K562 (cell line): ENCODE measurements around the gene LDB1. TPM values are rescaled to one million over a fixed set of nuclear protein-coding genes. Genes with fewer than 3 reads are reported as not detected.

Experiments used
- ARHGAP35 ChIP-seq: fragments of 450-650 bp; IDR thresholded peaks from 2 replicates; pipeline ENCODE4 v1.6.1; 2018; ENCODE audit not compliant: partially characterized antibody
- BRF1 ChIP-seq: IDR thresholded peaks from 3 replicates; pipeline ENCODE4 v1.6.1; 2011; ENCODE audit warnings: borderline replicate concordance, mild to moderate bottlenecking; ENCODE audit not compliant: insufficient read length; ENCODE audit errors: extremely low read depth
- CBX3 ChIP-seq, 2 experiments: IDR thresholded peaks; 1 replicate in 1 of 2; 2 replicates in 1 of 2; pipeline ENCODE4 v1.6.1; 2012; ENCODE audit warnings: inconsistent platforms in 2 of 2, low read length in 2 of 2, borderline replicate concordance in 1 of 2, control low read depth in 1 of 2
- FOXM1 ChIP-seq, 2 experiments: fragments of 450-650 bp in 1 of 2; sonication (generic) in 1 of 2; formaldehyde crosslinking in 1 of 2; IDR thresholded peaks; 2 replicates each; pipeline versions ENCODE4 v1.6.1 to v1.9.0; 2017 to 2022; ENCODE audit warnings: low read depth in 2 of 2, mild to moderate bottlenecking in 2 of 2, missing genetic modification reagents in 1 of 2, moderate library complexity in 1 of 2
- IFI16 ChIP-seq: fragments of 250-450 bp; sonication (Bioruptor Pico); IDR thresholded peaks from 2 replicates; pipeline ENCODE4 v2.1.2; 2022; ENCODE audit warnings: mild to moderate bottlenecking, inconsistent platforms
- IRF9 ChIP-seq: fragments of 450-650 bp; IDR thresholded peaks from 2 replicates; pipeline ENCODE4 v1.6.1; 2016; ENCODE audit warnings: missing biosample characterization, missing genetic modification characterization
- KDM4B ChIP-seq, 2 experiments: fragments of 450-650 bp in 1 of 2; sonication (generic) in 1 of 2; IDR thresholded peaks; 2 replicates each; pipeline ENCODE4 v1.6.1; 2016 to 2017; ENCODE audit warnings: borderline replicate concordance in 2 of 2, antibody characterized with exemption in 1 of 2, low read depth in 1 of 2, mild to moderate bottlenecking in 1 of 2
- PML ChIP-seq: IDR thresholded peaks from 2 replicates; pipeline ENCODE4 v1.6.1; 2012; ENCODE audit warnings: low read length, inconsistent platforms
- PPARD ChIP-seq: fragments of 250-450 bp; sonication (Bioruptor Pico); IDR thresholded peaks from 2 replicates; pipeline ENCODE4 v1.8.0; 2022; ENCODE audit warnings: inconsistent platforms, mild to moderate bottlenecking, moderate library complexity
- PRMT5 ChIP-seq: sonication (generic); formaldehyde crosslinking; IDR thresholded peaks from 2 replicates; pipeline ENCODE4 v1.5.0; 2020; ENCODE audit warnings: missing genetic modification reagents
- REST ChIP-seq, 2 experiments: fragments of 450-650 bp; formaldehyde crosslinking in 1 of 2; IDR thresholded peaks; 2 replicates each; pipeline versions ENCODE4 v1.4.0 to v1.6.1; 2014 to 2020; ENCODE audit warnings: mild to moderate bottlenecking in 2 of 2, borderline replicate concordance in 1 of 2, low read depth in 1 of 2
- SLC30A9 ChIP-seq: fragments of 250-450 bp; sonication (Bioruptor Pico); IDR thresholded peaks from 2 replicates; pipeline ENCODE4 v1.8.0; 2022; ENCODE audit warnings: mild to moderate bottlenecking, moderate library complexity
- TEAD4 ChIP-seq, 2 experiments: sonication (generic) in 1 of 2; formaldehyde crosslinking in 1 of 2; IDR thresholded peaks; 2 replicates each; pipeline versions ENCODE4 v1.6.1 to v1.8.0; 2012 to 2022; ENCODE audit warnings: borderline replicate concordance in 1 of 2, inconsistent platforms in 1 of 2, low read length in 1 of 2, mild to moderate bottlenecking in 1 of 2, missing genetic modification reagents in 1 of 2
- THRAP3 ChIP-seq: fragments of 450-650 bp; IDR thresholded peaks from 2 replicates; pipeline ENCODE4 v1.6.1; 2016; ENCODE audit warnings: mild to moderate bottlenecking, inconsistent platforms, borderline replicate concordance
- ZEB2 ChIP-seq: fragments of 450-650 bp; IDR thresholded peaks from 2 replicates; pipeline ENCODE4 v1.6.1; 2016
- ZNF584 ChIP-seq: fragments of 200-800 bp; sonication (Bioruptor generic); IDR thresholded peaks from 2 replicates; pipeline ENCODE4 v1.6.1; 2016; ENCODE audit warnings: low read depth, mild to moderate bottlenecking, missing genetic modification characterization, missing compliant biosample characterization
- polyA plus RNA-seq, 8 experiments: library from polyadenylated mRNA; depleted of rRNA in 4 of 8; stranded (reverse) in 5 of 8; unstranded in 3 of 8; fragments of >200 nt; fragmentation: Nextera tagmentation in 2 of 8; fragmentation: Illumina TruSeq in 1 of 8; extraction: Ambion mirVana in 2 of 8; extraction: Trizol in 1 of 8; gene quantifications; 2 replicates each; pipeline versions ENCODE4 v1.2.1 to v1.2.3, GENCODE V29; 2011 to 2014; ENCODE audit warnings: inconsistent platforms in 1 of 8, missing spikeins in 1 of 8
- total RNA-seq, 7 experiments: library from RNA; depleted of rRNA in 6 of 7; stranded (reverse); fragments of >200 nt in 6 of 7; fragmentation: Illumina TruSeq in 2 of 7; extraction: Trizol in 2 of 7; gene quantifications; 2 replicates each; pipeline versions ENCODE4 v1.2.1 to v1.2.3, GENCODE V29; 2011 to 2021; ENCODE audit warnings: low replicate concordance in 1 of 7
- TF ChIP-seq, protein P1 (sequence below): sonication (generic); formaldehyde crosslinking; IDR thresholded peaks from 2 replicates; pipeline ENCODE4 v1.8.0; 2022; ENCODE audit warnings: mild to moderate bottlenecking, low read depth, missing genetic modification reagents

The LDB1 gene
- total and polyA plus RNA-seq, 9 of the 15 experiments (the other 6 are each of a cell fraction or from before 2014, with no cell fraction given) = 1.9 to 137 (median 105) TPM

DNA sequence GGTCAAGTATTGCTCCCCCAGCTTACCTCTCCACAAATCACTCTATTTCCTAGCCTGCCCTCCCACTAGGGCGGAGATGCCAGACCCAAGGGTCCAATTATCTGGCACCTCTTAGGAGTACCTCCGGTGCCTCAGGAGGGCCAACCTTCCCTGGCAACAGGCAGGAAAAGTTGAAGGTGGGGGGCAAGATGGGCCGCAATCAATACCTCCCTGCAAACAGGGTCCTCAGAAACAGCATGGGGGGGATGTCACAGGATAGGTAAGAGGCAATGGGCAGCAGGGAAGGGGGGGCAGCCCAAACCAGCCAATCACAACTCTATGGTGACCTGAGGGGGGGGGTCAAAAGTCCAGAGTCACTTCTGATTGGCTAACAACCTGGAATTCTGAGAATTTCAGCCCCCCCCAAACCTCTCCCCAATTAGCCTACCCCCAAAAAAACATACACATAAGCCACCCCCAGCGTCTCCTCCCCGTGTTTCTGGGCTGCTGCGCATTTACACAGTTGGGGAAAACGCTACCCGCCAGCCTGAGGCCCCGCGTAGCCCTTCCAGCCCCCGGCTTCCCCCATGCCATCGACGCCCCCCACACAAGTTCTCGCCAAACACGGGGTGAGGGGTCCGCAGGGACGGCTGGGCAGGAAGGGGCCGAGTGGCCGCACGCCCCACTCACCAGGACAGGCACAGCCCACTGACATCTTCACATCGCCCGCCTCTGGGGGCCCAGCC, 589 bp downstream of the LDB1 start (continued):
- TF ChIP-seq ZEB2 = no peak
- TF ChIP-seq, protein P1, sequence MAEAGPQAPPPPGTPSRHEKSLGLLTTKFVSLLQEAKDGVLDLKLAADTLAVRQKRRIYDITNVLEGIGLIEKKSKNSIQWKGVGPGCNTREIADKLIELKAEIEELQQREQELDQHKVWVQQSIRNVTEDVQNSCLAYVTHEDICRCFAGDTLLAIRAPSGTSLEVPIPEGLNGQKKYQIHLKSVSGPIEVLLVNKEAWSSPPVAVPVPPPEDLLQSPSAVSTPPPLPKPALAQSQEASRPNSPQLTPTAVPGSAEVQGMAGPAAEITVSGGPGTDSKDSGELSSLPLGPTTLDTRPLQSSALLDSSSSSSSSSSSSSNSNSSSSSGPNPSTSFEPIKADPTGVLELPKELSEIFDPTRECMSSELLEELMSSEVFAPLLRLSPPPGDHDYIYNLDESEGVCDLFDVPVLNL (CRISPR knock-in tag) = no peak
- TF ChIP-seq FOXM1 (IDR thresholded peaks at IDR 0.05; ENCODE audit: low read depth) = peak; percentile 25; the same call in 1 of the 2 replicates
- no peak for TF ChIP-seq FOXM1 (CRISPR knock-in tag; IDR thresholded peaks at IDR 0.05; ENCODE audit: low read depth)
- TF ChIP-seq CBX3 (IDR thresholded peaks at IDR 0.05; ENCODE audit: borderline replicate concordance in 1 of 2, low read length in 2 of 2) = no peak
- peak; percentile 29 for TF ChIP-seq TEAD4 (IDR thresholded peaks at IDR 0.05; ENCODE audit: low read length)
- no peak for TF ChIP-seq TEAD4 (CRISPR knock-in tag; IDR thresholded peaks at IDR 0.05; ENCODE audit: borderline replicate concordance)
- no peak for TF ChIP-seq ARHGAP35
- no peak for TF ChIP-seq THRAP3
- TF ChIP-seq SLC30A9 (CRISPR knock-in tag) = no peak
- no peak for TF ChIP-seq PML
- TF ChIP-seq ZNF584 (CRISPR knock-in tag) = no peak
- no peak for TF ChIP-seq IRF9 (tag)
- TF ChIP-seq REST (IDR thresholded peaks at IDR 0.05; ENCODE audit: borderline replicate concordance) = no peak
- no peak for TF ChIP-seq REST (CRISPR knock-in tag; IDR thresholded peaks at IDR 0.05; ENCODE audit: low read depth)
- peak in 1 of 2 experiments; percentile 73; a peak in 1 of 4 replicates for TF ChIP-seq KDM4B (IDR thresholded peaks at IDR 0.05; ENCODE audit: borderline replicate concordance in 2 of 2, low read depth in 1 of 2)
- TF ChIP-seq IFI16 (CRISPR knock-in tag) = no peak
- TF ChIP-seq PRMT5 (CRISPR knock-in tag) = no peak
- TF ChIP-seq BRF1 = no peak
- no peak for TF ChIP-seq PPARD (CRISPR knock-in tag)
